ENCODE measurements around the gene OPN1MW. TPM values are rescaled to one million over a fixed set of nuclear protein-coding genes. Genes with fewer than 3 reads are reported as not detected.

OPN1MW gene
- total RNA-seq (2022; extraction: Qiagen RNA extraction; ENCODE audit: low read depth): not detected in 5 replicates

GRCh38 chrX:154182296-154182695, at the start of gene OPN1MW:
Gene OPN1MW (plus strand): TSS chrX:154182596. CDS start chrX:154182678, 82 bp downstream.

GRCh38 chrX:154144010-154144409, 38.4 kb upstream of the OPN1MW start, which contains the start of gene OPN1LW:
Gene OPN1LW (plus strand): TSS chrX:154144243. CDS start chrX:154144284, 41 bp downstream.

GRCh38 chrX:154219456-154219855, 37.1 kb downstream of the OPN1MW start, which contains the start of gene OPN1MW2:
Gene OPN1MW2 (plus strand): TSS chrX:154219756. CDS start chrX:154219816, 60 bp downstream.

Other genes starting within 250 kb of the OPN1MW start
- gene NAA10, start 247.6 kb upstream of the OPN1MW start, total RNA-seq (2022; extraction: Qiagen RNA extraction; ENCODE audit: low read depth): 208 to 230 TPM (median 214 TPM) in 5 replicates
- gene RENBP, start 238.0 kb upstream of the OPN1MW start, total RNA-seq (2022; extraction: Qiagen RNA extraction; ENCODE audit: low read depth): 0.11 to 0.24 TPM (median 0.14 TPM) in 5 replicates
- gene HCFC1, start 210.8 kb upstream of the OPN1MW start, total RNA-seq (2022; extraction: Qiagen RNA extraction; ENCODE audit: low read depth): 36.3 to 45.1 TPM (median 40.5 TPM) in 5 replicates
- gene TMEM187, start 209.8 kb upstream of the OPN1MW start, total RNA-seq (2022; extraction: Qiagen RNA extraction; ENCODE audit: low read depth): 3.4 to 8.9 TPM (median 5.1 TPM) in 5 replicates
- gene IRAK1, start 162.7 kb upstream of the OPN1MW start, total RNA-seq (2022; extraction: Qiagen RNA extraction; ENCODE audit: low read depth): 185 to 227 TPM (median 213 TPM) in 5 replicates
- 17.0 to 20.7 TPM (median 20.1 TPM) in 5 replicates for gene MECP2, start 84.9 kb upstream of the OPN1MW start, total RNA-seq (2022; extraction: Qiagen RNA extraction; ENCODE audit: low read depth)
- gene OPN1LW, start 38.4 kb upstream of the OPN1MW start, total RNA-seq (2022; extraction: Qiagen RNA extraction; ENCODE audit: low read depth): not detected in 5 replicates
- gene OPN1MW2, start 37.2 kb downstream of the OPN1MW start, total RNA-seq (2022; extraction: Qiagen RNA extraction; ENCODE audit: low read depth): not detected in 5 replicates
- gene OPN1MW3, start 75.0 kb downstream of the OPN1MW start, total RNA-seq (2022; extraction: Qiagen RNA extraction; ENCODE audit: low read depth): not detected in 5 replicates
- not detected in 5 replicates for gene TEX28, start 112.5 kb downstream of the OPN1MW start, total RNA-seq (2022; extraction: Qiagen RNA extraction; ENCODE audit: low read depth)
- 0.10 to 0.23 TPM in 2 of 5 replicates, not detected in the others for gene TKTL1, start 113.2 kb downstream of the OPN1MW start, total RNA-seq (2022; extraction: Qiagen RNA extraction; ENCODE audit: low read depth)
- gene FLNA, start 192.0 kb downstream of the OPN1MW start, total RNA-seq (2022; extraction: Qiagen RNA extraction; ENCODE audit: low read depth): 1,432 to 1,768 TPM (median 1,617 TPM) in 5 replicates
- gene EMD, start 196.7 kb downstream of the OPN1MW start, total RNA-seq (2022; extraction: Qiagen RNA extraction; ENCODE audit: low read depth): 114 to 166 TPM (median 150 TPM) in 5 replicates
- 5,322 to 5,614 TPM (median 5,495 TPM) in 5 replicates for gene RPL10, start 215.8 kb downstream of the OPN1MW start, total RNA-seq (2022; extraction: Qiagen RNA extraction; ENCODE audit: low read depth)
- gene DNASE1L1, start 226.7 kb downstream of the OPN1MW start, total RNA-seq (2022; extraction: Qiagen RNA extraction; ENCODE audit: low read depth): 24.8 to 33.0 TPM (median 25.7 TPM) in 5 replicates
- gene TAFAZZIN, start 228.9 kb downstream of the OPN1MW start, total RNA-seq (2022; extraction: Qiagen RNA extraction; ENCODE audit: low read depth): 29.2 to 38.1 TPM (median 37.3 TPM) in 5 replicates
- 74.5 to 108 TPM (median 106 TPM) in 5 replicates for gene ATP6AP1, start 246.1 kb downstream of the OPN1MW start, total RNA-seq (2022; extraction: Qiagen RNA extraction; ENCODE audit: low read depth)

All from A549 treated with CpdA at 1 μM for 4 hours (cell line).